Upper lobe of left lung (tissue), 6 donors: ENCODE data around the gene BMERB1. TPM values are rescaled to one million over a fixed set of nuclear protein-coding genes. Genes with fewer than 3 reads are reported as not detected.

Experiments
- ATAC-seq, 2 donors: fragments of 200-7000 bp; cut with Tn5 transposase; one replicate each; pipeline ENCODE4 v1.9.1; 2022; ENCODE audit warnings: mild to moderate bottlenecking in 2 of 2, moderate library complexity in 2 of 2; ENCODE audit not compliant: low FRiP score in 2 of 2
- DNase-seq, 2 donors: peaks; one replicate each; pipeline ENCODE4 v3.0.0-alpha.2; 2019 to 2020
- H3K27ac ChIP-seq, 4 donors: fragments of 200-600 bp; sonication (generic); one replicate each; pipeline ENCODE4 v1.5.1; 2016 to 2019
- H3K27me3 ChIP-seq, 4 donors: fragments of 200-600 bp; sonication (generic); one replicate each; pipeline ENCODE4 v1.5.1; 2017 to 2019
- H3K36me3 ChIP-seq, 4 donors: fragments of 200-600 bp; sonication (generic); one replicate each; pipeline ENCODE4 v1.5.1; 2016 to 2019
- H3K4me1 ChIP-seq, 4 donors: fragments of 200-600 bp; sonication (generic); one replicate each; pipeline ENCODE4 v1.5.1; 2018 to 2019
- H3K4me3 ChIP-seq, 4 donors: fragments of 200-600 bp; sonication (generic); one replicate each; pipeline ENCODE4 v1.5.1; 2017 to 2019; ENCODE audit warnings: mild to moderate bottlenecking in 2 of 4, moderate library complexity in 1 of 4
- H3K9me3 ChIP-seq, 4 donors: fragments of 200-600 bp; sonication (generic); one replicate each; pipeline ENCODE4 v1.5.1; 2018 to 2019
- EP300 ChIP-seq, 4 donors: sonication (generic); formaldehyde crosslinking; IDR thresholded peaks; one replicate each; pipeline ENCODE4 v1.5.1; 2017; ENCODE audit warnings: antibody characterized with exemption in 4 of 4, control low read depth in 2 of 4
- POLR2A ChIP-seq, 4 donors: fragments of 450-650 bp; IDR thresholded peaks; one replicate each; pipeline ENCODE4 v1.5.1; 2016 to 2017; ENCODE audit warnings: antibody characterized with exemption in 4 of 4, mild to moderate bottlenecking in 2 of 4
- POLR2AphosphoS5 ChIP-seq, 2 donors: sonication (generic); formaldehyde crosslinking; IDR thresholded peaks; one replicate each; pipeline ENCODE4 v1.5.1; 2017; ENCODE audit warnings: antibody characterized with exemption in 2 of 2
- WGBS, 2 donors: methylation state at CpG; one replicate each; pipeline ENCODE4 v1.1.5; 2017 to 2018; 5-methylcytosine and 5-hydroxymethylcytosine counted together
- total RNA-seq, 6 donors: library from RNA; depleted of rRNA in 4 of 6; stranded (reverse); fragments of >200 nt in 4 of 6; gene quantifications; one replicate each; pipeline versions ENCODE4 v1.1.0 to v1.2.1, GENCODE V29; 2016 to 2021
- TF ChIP-seq, protein P1 (sequence below), 6 experiments: fragments of 450-650 bp in 4 of 6; fragments of 200-600 bp in 2 of 6; sonication (generic) in 2 of 6; IDR thresholded peaks; one replicate each; pipeline ENCODE4 v1.5.1; 2016 to 2019; ENCODE audit warnings: antibody characterized with exemption in 6 of 6
- donor health status: DM: no; HTN: no; CAD: no; lungs with moderate emphysema.
- donor health status: DM: no; HTN: yes; CAD: no; lungs with severe emphysema.

BMERB1 gene
- total RNA-seq, 6 donors from 2014 or later, result 5.2 to 27.6 (median 16.1) TPM

- H3K4me3 ChIP-seq, result no peak overlapping the region
- WGBS, 2 donors, result 94 to 95% methylated on average over 4 of the region's 4 CpGs
- H3K27ac ChIP-seq, result no peak overlapping the region
- peaks cover 0 to 5% (median 2%) of the 10 kb centered on the region in 4 donors for H3K9me3 ChIP-seq
- no peak for DNase-seq
- no peaks in the 10 kb centered on the region for H3K36me3 ChIP-seq
- H3K27me3 ChIP-seq, result no peaks in the 10 kb centered on the region
- no peak for TF ChIP-seq POLR2AphosphoS5 (IDR thresholded peaks at IDR 0.05)
- TF ChIP-seq, protein P1, sequence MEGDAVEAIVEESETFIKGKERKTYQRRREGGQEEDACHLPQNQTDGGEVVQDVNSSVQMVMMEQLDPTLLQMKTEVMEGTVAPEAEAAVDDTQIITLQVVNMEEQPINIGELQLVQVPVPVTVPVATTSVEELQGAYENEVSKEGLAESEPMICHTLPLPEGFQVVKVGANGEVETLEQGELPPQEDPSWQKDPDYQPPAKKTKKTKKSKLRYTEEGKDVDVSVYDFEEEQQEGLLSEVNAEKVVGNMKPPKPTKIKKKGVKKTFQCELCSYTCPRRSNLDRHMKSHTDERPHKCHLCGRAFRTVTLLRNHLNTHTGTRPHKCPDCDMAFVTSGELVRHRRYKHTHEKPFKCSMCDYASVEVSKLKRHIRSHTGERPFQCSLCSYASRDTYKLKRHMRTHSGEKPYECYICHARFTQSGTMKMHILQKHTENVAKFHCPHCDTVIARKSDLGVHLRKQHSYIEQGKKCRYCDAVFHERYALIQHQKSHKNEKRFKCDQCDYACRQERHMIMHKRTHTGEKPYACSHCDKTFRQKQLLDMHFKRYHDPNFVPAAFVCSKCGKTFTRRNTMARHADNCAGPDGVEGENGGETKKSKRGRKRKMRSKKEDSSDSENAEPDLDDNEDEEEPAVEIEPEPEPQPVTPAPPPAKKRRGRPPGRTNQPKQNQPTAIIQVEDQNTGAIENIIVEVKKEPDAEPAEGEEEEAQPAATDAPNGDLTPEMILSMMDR (IDR thresholded peaks at IDR 0.05), result no peak
- ATAC-seq, result no peak
- peaks cover 0 to 2% (median 0%) of the 10 kb centered on the region in 4 donors for H3K4me1 ChIP-seq
These were observed 9.4 kb downstream of the BMERB1 start for GRCh38 chr16:15443753-15444152.

- ATAC-seq, result no peak
- H3K27me3 ChIP-seq, result no peaks in the 10 kb centered on the region
These were observed 9.9 kb downstream of the BMERB1 start for GRCh38 chr16:15444264-15444663.

GRCh38 chr16:15445450-15445849 is 11.1 kb downstream of the BMERB1 start:
- no peak overlapping the region for H3K4me3 ChIP-seq
- WGBS, 2 donors, result 85 to 89% methylated on average over 1 of the region's 1 CpG
- H3K36me3 ChIP-seq, result no peaks in the 10 kb centered on the region
- peaks cover 0 to 2% (median 0%) of the 10 kb centered on the region in 4 donors for H3K4me1 ChIP-seq
- ATAC-seq (no peak), DNase-seq (no peak)
- peaks cover 0 to 5% (median 2%) of the 10 kb centered on the region in 4 donors for H3K9me3 ChIP-seq
- TF ChIP-seq POLR2A (IDR thresholded peaks at IDR 0.05) (no peak), POLR2AphosphoS5 (IDR thresholded peaks at IDR 0.05) (no peak), EP300 (IDR thresholded peaks at IDR 0.05) (no peak)
- TF ChIP-seq, protein P1 (IDR thresholded peaks at IDR 0.05), result no peak
- H3K27me3 ChIP-seq, result no peaks in the 10 kb centered on the region
- no peak overlapping the region for H3K27ac ChIP-seq

More at GRCh38 chr16:15444264-15444663, 9.9 kb downstream of the BMERB1 start:
- Histone ChIP-seq H3K4me3 (no peak overlapping the region), H3K27ac (no peak overlapping the region), H3K4me1 (peaks cover 0 to 2% (median 0%) of the 10 kb centered on the region in 4 donors), H3K9me3 (peaks cover 0 to 5% (median 2%) of the 10 kb centered on the region in 4 donors), H3K36me3 (no peaks in the 10 kb centered on the region)
- TF ChIP-seq, protein P1 (IDR thresholded peaks at IDR 0.05), result no peak
- TF ChIP-seq EP300 (IDR thresholded peaks at IDR 0.05) (no peak), POLR2A (IDR thresholded peaks at IDR 0.05) (no peak), POLR2AphosphoS5 (IDR thresholded peaks at IDR 0.05) (no peak)
- no peak for DNase-seq
- 83 to 91% methylated on average over 3 of the region's 3 CpGs for WGBS, 2 donors

DNA sequence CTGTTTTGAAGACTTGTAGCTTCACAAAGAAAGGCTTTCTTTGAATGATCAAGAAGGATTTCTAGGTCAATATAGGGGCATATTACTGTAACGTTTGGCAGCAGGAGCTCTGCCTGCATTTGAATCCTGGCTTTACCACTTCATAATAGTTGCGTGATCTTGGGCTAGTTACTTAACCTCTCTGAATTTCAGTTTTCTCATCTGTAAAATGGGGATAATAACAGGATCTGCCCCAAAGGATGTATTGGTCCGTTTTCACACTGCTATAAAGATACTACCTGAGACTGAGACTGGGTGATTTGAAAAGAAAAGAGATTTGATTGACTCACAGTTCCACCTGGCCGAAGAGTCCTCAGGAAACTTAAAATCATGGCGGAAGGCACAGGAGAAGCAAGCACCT is 12.5 kb downstream of the BMERB1 start:
- no peak for DNase-seq
- TF ChIP-seq EP300 (IDR thresholded peaks at IDR 0.05) (no peak), POLR2AphosphoS5 (IDR thresholded peaks at IDR 0.05) (no peak), POLR2A (IDR thresholded peaks at IDR 0.05) (no peak)
- TF ChIP-seq, protein P1 (IDR thresholded peaks at IDR 0.05), result no peak
- ATAC-seq, result no peak
- H3K36me3 ChIP-seq, result no peaks in the 10 kb centered on the region
- 83 to 90% methylated on average over 5 of the region's 5 CpGs for WGBS, 2 donors
- no peak overlapping the region for H3K27ac ChIP-seq
- no peaks in the 10 kb centered on the region for H3K27me3 ChIP-seq
- peaks cover 0 to 2% (median 0%) of the 10 kb centered on the region in 4 donors for H3K4me1 ChIP-seq
- H3K9me3 ChIP-seq, result peaks cover 0 to 5% (median 2%) of the 10 kb centered on the region in 4 donors
- H3K4me3 ChIP-seq, result no peak overlapping the region

DNA sequence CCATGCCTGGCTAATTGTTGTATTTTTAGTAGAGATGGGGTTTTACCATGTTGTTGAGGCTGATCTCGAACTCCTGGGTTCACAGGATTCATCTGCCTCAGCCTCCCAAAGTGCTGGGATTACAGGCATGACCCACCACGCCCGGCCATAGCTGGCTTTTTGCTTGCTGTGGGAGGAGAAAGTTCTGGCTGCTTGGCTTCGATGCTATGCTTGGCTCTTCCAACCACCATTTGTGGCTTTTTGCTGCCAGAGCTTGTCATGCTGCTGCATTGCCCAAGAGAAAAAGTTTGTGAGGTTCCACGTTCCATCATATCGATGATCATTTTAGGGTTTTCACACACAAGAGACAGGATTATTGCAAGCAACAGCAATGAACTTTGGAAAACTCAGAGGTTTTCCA is 16.2 kb downstream of the BMERB1 start:
- no peak for TF ChIP-seq POLR2AphosphoS5 (IDR thresholded peaks at IDR 0.05)
- TF ChIP-seq, protein P1 (IDR thresholded peaks at IDR 0.05), result no peak
- TF ChIP-seq EP300 (IDR thresholded peaks at IDR 0.05), result no peak
- TF ChIP-seq POLR2A (IDR thresholded peaks at IDR 0.05), result no peak
- peak in 1 of 2 donors; percentile 50 for ATAC-seq
- WGBS, 2 donors, result 90% methylated on average over 6 of the region's 6 CpGs

More for the DNA sequence above, 16.2 kb downstream of the BMERB1 start:
- H3K9me3 ChIP-seq, result peaks cover 0 to under 1% (median 0%) of the 10 kb centered on the region in 4 donors
- no peaks in the 10 kb centered on the region for H3K36me3 ChIP-seq
- H3K4me3 ChIP-seq, result no peak overlapping the region
- H3K4me1 ChIP-seq, result no peaks in the 10 kb centered on the region
- no peak overlapping the region for H3K27ac ChIP-seq
- H3K27me3 ChIP-seq, result no peaks in the 10 kb centered on the region
- no peak for DNase-seq
